M059J (cell line): ENCODE results near the gene ADAM19. TPM values are rescaled to one million over a fixed set of nuclear protein-coding genes. Genes with fewer than 3 reads are reported as not detected.

Experiments used
- DNase-seq: peaks from one replicate; pipeline ENCODE4 v3.0.0-alpha.2; 2012; ENCODE audit warnings: low read depth
- total RNA-seq: library from RNA; depleted of rRNA; stranded (reverse); fragments of >200 nt; shearing (Covaris generic); gene quantifications from 2 replicates; pipeline ENCODE4 v1.2.3, GENCODE V29; 2014; rRNA removed

The ADAM19 gene
- 38.4 and 57.2 TPM in 2 replicates for total RNA-seq

- DNase-seq, result peak; percentile 71
Observed at GRCh38 chr5:157575381-157576020, at the start of gene ADAM19. Gene ADAM19 (minus strand): TSS chr5:157575775. CDS start chr5:157575696, 79 bp downstream.

GRCh38 chr5:157624144-157624543, 48.6 kb upstream of the ADAM19 start:
- DNase-seq, result no peak

GRCh38 chr5:157620776-157621175, 45.2 kb upstream of the ADAM19 start:
- no peak for DNase-seq

- DNase-seq, result no peak
Observed at GRCh38 chr5:157618191-157618765, 42.7 kb upstream of the ADAM19 start.

GRCh38 chr5:157616785-157617184, 41.2 kb upstream of the ADAM19 start:
- no peak for DNase-seq

GRCh38 chr5:157613385-157614245, 38.0 kb upstream of the ADAM19 start:
- no peak for DNase-seq

- DNase-seq, result no peak
Observed at GRCh38 chr5:157612581-157612980, 37.0 kb upstream of the ADAM19 start.

- no peak for DNase-seq
Observed at GRCh38 chr5:157611571-157612476, 36.2 kb upstream of the ADAM19 start.

GRCh38 chr5:157610990-157611389, 35.4 kb upstream of the ADAM19 start:
- DNase-seq, result no peak

- DNase-seq, result peak; percentile 44
Observed at GRCh38 chr5:157608972-157609565, 33.5 kb upstream of the ADAM19 start.

GRCh38 chr5:157607371-157608161, 32.0 kb upstream of the ADAM19 start:
- DNase-seq, result peak; percentile 90

GRCh38 chr5:157606046-157606445, 30.5 kb upstream of the ADAM19 start:
- DNase-seq, result no peak

GRCh38 chr5:157603333-157604190, 28.0 kb upstream of the ADAM19 start:
- DNase-seq, result peak; percentile 96

GRCh38 chr5:157602505-157602904, 26.9 kb upstream of the ADAM19 start:
- peak; percentile 79 for DNase-seq

- peak; percentile 16 for DNase-seq
Observed at GRCh38 chr5:157600252-157600651, 24.7 kb upstream of the ADAM19 start.

- no peak for DNase-seq
Observed at GRCh38 chr5:157599565-157599964, 24.0 kb upstream of the ADAM19 start.

GRCh38 chr5:157598350-157598936, 22.9 kb upstream of the ADAM19 start:
- no peak for DNase-seq

- no peak for DNase-seq
Observed at GRCh38 chr5:157597277-157597676, 21.7 kb upstream of the ADAM19 start.

GRCh38 chr5:157596487-157596886, 20.9 kb upstream of the ADAM19 start:
- no peak for DNase-seq
